BE2C (cell line): Measurements from ENCODE around the gene ATP13A2.
"Not testable (repeated sequence)": the region's sequence is repeated elsewhere in the genome, so short reads cannot be mapped to it uniquely, and the experiment has no call there.

Experiments used
- DNase-seq: peaks from one replicate; pipeline ENCODE4 v3.0.0-alpha.2; 2020
- H3K27me3 ChIP-seq: fragments of 250-450 bp; sonication (Bioruptor Pico); 2 replicates; pipeline ENCODE4 v1.5.1; 2020; ENCODE audit warnings: mild to moderate bottlenecking
- H3K36me3 ChIP-seq: fragments of 250-450 bp; sonication (Bioruptor Pico); 2 replicates; pipeline ENCODE4 v1.5.1; 2020; ENCODE audit warnings: mild to moderate bottlenecking
- H3K4me1 ChIP-seq: fragments of 250-450 bp; sonication (Bioruptor Pico); 2 replicates; pipeline ENCODE4 v1.5.1; 2020
- H3K4me3 ChIP-seq: 2 replicates; pipeline ENCODE4 v1.5.1; 2011; ENCODE audit warnings: low read depth, low read length
- H3K9me3 ChIP-seq: fragments of 250-450 bp; sonication (Bioruptor Pico); 2 replicates; pipeline ENCODE4 v1.5.1; 2020
- TF ChIP-seq, protein P1 (sequence below): IDR thresholded peaks from 2 replicates; pipeline ENCODE4 v1.5.1; 2012; ENCODE audit warnings: mild to moderate bottlenecking, low read depth, low read length

ATP13A2 gene

DNA sequence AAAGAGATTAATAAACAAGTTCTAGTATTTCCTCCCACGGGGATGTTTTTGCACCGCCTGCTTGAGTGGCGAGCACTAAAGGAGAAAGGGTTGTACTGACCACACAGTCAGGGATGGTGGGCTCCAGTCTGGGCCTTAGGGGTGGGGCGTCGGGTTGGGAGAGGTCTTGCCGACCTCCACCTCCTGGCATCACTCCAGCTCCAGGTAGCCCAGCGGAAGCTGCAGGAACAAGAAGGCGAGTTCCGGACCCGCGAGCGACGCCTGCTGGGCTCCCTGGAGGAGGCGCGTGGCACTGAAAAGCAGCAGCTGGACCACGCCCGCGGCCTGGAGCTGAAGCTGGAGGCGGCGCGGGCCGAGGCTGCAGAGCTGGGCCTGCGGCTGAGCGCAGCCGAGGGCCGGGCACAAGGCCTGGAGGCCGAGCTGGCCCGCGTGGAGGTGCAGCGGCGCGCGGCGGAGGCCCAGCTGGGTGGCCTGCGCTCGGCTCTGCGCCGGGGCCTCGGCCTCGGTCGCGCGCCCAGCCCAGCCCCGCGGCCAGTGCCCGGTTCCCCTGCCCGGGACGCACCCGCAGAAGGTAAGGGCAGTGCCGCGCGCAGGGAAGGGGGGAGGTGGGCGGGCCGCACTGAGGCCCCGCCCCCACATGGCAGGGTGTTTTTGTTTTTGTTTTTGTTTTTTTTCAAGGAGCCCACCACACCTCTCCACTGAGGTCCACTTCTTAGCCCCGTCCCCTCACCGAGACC, 51.0 kb downstream of the ATP13A2 start:
- no peaks in the 10 kb centered on the region for H3K4me1 ChIP-seq
- DNase-seq = peak; percentile 84
- no peaks in the 10 kb centered on the region for H3K9me3 ChIP-seq
- H3K36me3 ChIP-seq = no peaks in the 10 kb centered on the region
- TF ChIP-seq, protein P1, sequence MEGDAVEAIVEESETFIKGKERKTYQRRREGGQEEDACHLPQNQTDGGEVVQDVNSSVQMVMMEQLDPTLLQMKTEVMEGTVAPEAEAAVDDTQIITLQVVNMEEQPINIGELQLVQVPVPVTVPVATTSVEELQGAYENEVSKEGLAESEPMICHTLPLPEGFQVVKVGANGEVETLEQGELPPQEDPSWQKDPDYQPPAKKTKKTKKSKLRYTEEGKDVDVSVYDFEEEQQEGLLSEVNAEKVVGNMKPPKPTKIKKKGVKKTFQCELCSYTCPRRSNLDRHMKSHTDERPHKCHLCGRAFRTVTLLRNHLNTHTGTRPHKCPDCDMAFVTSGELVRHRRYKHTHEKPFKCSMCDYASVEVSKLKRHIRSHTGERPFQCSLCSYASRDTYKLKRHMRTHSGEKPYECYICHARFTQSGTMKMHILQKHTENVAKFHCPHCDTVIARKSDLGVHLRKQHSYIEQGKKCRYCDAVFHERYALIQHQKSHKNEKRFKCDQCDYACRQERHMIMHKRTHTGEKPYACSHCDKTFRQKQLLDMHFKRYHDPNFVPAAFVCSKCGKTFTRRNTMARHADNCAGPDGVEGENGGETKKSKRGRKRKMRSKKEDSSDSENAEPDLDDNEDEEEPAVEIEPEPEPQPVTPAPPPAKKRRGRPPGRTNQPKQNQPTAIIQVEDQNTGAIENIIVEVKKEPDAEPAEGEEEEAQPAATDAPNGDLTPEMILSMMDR = peak; percentile 60
- H3K4me3 ChIP-seq = peak overlapping the region; percentile 28; the same call in 1 of the 2 replicates
- H3K27me3 ChIP-seq = no peaks in the 10 kb centered on the region

DNA sequence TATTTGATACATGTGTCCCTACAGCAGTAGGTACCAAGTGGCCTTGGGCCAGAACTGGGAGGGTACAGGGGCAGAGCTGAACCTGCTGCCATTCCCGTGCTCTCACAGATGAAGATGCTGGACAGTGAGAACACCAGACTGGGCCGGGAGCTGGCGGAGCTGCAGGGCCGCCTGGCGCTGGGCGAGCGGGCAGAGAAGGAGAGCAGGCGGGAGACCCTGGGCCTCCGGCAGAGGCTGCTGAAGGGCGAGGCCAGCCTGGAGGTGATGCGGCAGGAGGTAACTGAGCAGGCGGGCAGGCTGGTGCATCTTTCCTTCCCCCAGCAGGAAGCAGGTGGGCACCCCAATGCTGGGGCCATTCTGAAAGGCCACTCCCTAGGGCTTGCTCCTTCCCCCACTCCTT, 53.3 kb downstream of the ATP13A2 start:
- H3K4me3 ChIP-seq = no peak overlapping the region
- TF ChIP-seq, protein P1 = no peak
- no peaks in the 10 kb centered on the region for H3K9me3 ChIP-seq
- no peaks in the 10 kb centered on the region for H3K4me1 ChIP-seq
- H3K27me3 ChIP-seq = no peaks in the 10 kb centered on the region
- DNase-seq = no peak
- no peaks in the 10 kb centered on the region for H3K36me3 ChIP-seq

DNA sequence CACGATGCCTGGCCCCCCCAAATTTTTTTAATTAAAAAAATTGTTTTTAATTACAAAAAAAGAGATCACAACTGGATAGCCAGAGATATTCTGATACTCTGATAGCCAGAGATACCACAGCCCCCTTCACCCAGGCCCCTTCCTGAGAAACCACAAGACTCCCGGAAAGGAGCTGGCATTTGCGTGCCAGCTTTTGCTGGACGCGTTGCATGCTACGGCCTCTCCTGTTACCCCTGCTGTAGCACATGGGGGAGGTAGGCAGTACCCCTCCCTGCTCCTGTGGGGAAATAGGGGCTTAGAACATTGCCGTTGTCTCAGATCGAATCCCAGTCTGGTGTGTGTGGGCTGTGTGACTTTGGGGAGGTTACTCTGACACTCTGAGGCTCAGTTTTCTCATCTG, 54.0 kb downstream of the ATP13A2 start:
- Histone ChIP-seq H3K4me3 (no peak overlapping the region), H3K9me3 (no peaks in the 10 kb centered on the region), H3K4me1 (no peaks in the 10 kb centered on the region), H3K27me3 (no peaks in the 10 kb centered on the region), H3K36me3 (no peaks in the 10 kb centered on the region)
- DNase-seq = no peak
- TF ChIP-seq, protein P1 = no peak

DNA sequence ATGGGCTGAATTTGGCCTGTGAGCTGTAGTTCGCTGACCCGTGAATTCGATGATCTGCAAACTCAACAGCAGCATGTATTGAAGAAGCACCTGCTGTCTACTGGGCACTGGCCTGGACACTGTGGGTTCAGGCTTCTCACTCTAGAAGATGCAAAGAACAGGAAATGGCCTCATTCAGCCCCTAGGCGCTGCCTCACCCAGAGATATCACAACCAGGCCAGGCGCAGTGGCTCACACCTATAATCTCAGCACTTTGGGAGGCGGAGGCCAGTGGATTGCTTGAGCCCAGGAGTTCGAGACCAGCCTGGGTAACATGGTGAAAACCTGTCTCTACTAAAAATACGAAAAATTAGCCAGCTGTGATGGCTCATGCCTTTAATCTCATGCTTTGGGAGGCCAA, 55.0 kb downstream of the ATP13A2 start:
- Histone ChIP-seq H3K36me3 (no peaks in the 10 kb centered on the region), H3K9me3 (no peaks in the 10 kb centered on the region), H3K4me3 (no peak overlapping the region), H3K4me1 (no peaks in the 10 kb centered on the region), H3K27me3 (no peaks in the 10 kb centered on the region)
- TF ChIP-seq, protein P1 = no peak
- no peak for DNase-seq

- Histone ChIP-seq H3K4me3 (no peak overlapping the region), H3K9me3 (no peaks in the 10 kb centered on the region), H3K36me3 (no peaks in the 10 kb centered on the region), H3K4me1 (no peaks in the 10 kb centered on the region), H3K27me3 (no peaks in the 10 kb centered on the region)
- TF ChIP-seq, protein P1 = no peak
- no peak for DNase-seq
Observed at GRCh38 chr1:16955186-16955585, 56.5 kb downstream of the ATP13A2 start.

- Histone ChIP-seq H3K27me3 (no peaks in the 10 kb centered on the region), H3K36me3 (no peaks in the 10 kb centered on the region), H3K4me1 (no peaks in the 10 kb centered on the region)
Observed at GRCh38 chr1:16954579-16954978, 57.1 kb downstream of the ATP13A2 start.

DNA sequence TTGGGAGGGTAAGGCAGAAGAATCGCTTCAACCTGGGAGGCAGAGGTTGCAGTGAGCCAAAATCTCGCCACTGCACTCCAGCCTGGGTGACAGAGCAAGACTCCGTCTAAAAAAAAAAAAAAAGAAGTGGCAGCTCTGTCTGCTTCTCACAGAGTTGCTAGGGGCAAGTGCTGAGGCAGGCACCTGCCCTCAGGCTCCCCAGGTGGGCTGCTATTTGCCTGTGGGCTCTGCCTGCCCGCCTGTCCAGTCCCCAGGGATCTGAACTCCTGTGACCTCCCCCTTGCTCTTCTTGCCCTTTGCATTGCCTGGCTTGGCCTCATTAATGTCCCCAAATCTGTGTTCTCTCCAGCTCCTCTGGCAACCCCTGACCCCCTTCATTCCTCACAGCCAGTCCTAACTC, 59.4 kb downstream of the ATP13A2 start:
- not testable (repeated sequence) for H3K36me3 ChIP-seq, H3K4me1 ChIP-seq, DNase-seq

More at GRCh38 chr1:16954579-16954978, 57.1 kb downstream of the ATP13A2 start:
- TF ChIP-seq, protein P1 = no peak
- DNase-seq = no peak
- no peak overlapping the region for H3K4me3 ChIP-seq
- H3K9me3 ChIP-seq = no peaks in the 10 kb centered on the region

GRCh38 chr1:16949026-16949425, 62.7 kb downstream of the ATP13A2 start:
- DNase-seq = not testable (repeated sequence)

More for the DNA sequence above, 59.4 kb downstream of the ATP13A2 start:
- not testable (repeated sequence) for H3K9me3 ChIP-seq, H3K4me3 ChIP-seq, H3K27me3 ChIP-seq

GRCh38 chr1:16948282-16948891, 63.3 kb downstream of the ATP13A2 start:
- H3K27me3 ChIP-seq, H3K4me3 ChIP-seq, H3K4me1 ChIP-seq, H3K9me3 ChIP-seq, H3K36me3 ChIP-seq: not testable (repeated sequence)
- peak; percentile 72 for DNase-seq

More at GRCh38 chr1:16949026-16949425, 62.7 kb downstream of the ATP13A2 start:
- not testable (repeated sequence) for H3K4me1 ChIP-seq, H3K4me3 ChIP-seq, H3K36me3 ChIP-seq, H3K9me3 ChIP-seq, H3K27me3 ChIP-seq
